GF-D8 (cell line): Measurements from ENCODE around the gene NSUN4.

ENCODE experiments used
- DNase-seq: peaks from one replicate; lab custom pipeline; 2025; lab: John Stamatoyannopoulos, UW

NSUN4 gene

GRCh38 chr1:46406881-46407608 is 66.4 kb downstream of the NSUN4 start:
- DNase-seq: no peak

- DNase-seq: no peak
These were observed 67.0 kb downstream of the NSUN4 start for GRCh38 chr1:46407636-46408035.

- no peak for DNase-seq
These were observed 67.9 kb downstream of the NSUN4 start for GRCh38 chr1:46408356-46409062.

DNA sequence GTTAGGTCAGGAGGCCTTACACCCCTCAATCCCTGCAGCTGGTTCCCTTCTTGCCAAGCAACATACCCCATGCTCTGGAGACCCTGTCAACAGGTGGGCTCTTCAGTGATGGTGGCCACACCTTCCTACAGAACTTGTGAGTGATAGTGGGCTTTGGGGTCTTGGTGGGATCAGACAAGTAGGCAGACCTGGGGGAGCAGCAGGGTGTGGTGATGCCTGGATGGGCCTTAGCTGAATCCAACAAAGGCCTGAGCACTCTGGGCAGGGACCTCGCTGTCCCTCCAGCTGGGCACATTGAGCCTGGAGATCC is 68.4 kb downstream of the NSUN4 start:
- no peak for DNase-seq

- DNase-seq: no peak
These were observed 69.8 kb downstream of the NSUN4 start for GRCh38 chr1:46410156-46411009.

- no peak for DNase-seq
These were observed 70.4 kb downstream of the NSUN4 start for GRCh38 chr1:46411010-46411405.
